Right renal pelvis (tissue), 4 donors: ENCODE data around the gene ADCY3. TPM values are rescaled to one million over a fixed set of nuclear protein-coding genes. Genes with fewer than 3 reads are reported as not detected.
"Not testable (repeated sequence)": the region's sequence is repeated elsewhere in the genome, so short reads cannot be mapped to it uniquely, and the experiment has no call there.

Experiments used
- DNase-seq, 4 donors: peaks; one replicate each; pipeline ENCODE4 v3.0.0-alpha.2; 2013; ENCODE audit warnings: low read depth in 4 of 4, low spot score in 3 of 4, missing footprints in 1 of 4
- polyA plus RNA-seq, 4 donors: library from polyadenylated mRNA; unstranded; fragments of 120-200 nt; gene quantifications; one replicate each; pipeline ENCODE4 v1.2.1, GENCODE V29; 2013; ENCODE audit not compliant: insufficient read length in 4 of 4

ADCY3 gene
- polyA plus RNA-seq, 4 donors, result 19.6 to 27.0 (median 23.4) TPM

- no peak for DNase-seq
These were observed 99.2 kb downstream of the ADCY3 start for GRCh38 chr2:24820598-24821432.

- no peak for DNase-seq
These were observed 99.9 kb downstream of the ADCY3 start for GRCh38 chr2:24820175-24820513.

DNA sequence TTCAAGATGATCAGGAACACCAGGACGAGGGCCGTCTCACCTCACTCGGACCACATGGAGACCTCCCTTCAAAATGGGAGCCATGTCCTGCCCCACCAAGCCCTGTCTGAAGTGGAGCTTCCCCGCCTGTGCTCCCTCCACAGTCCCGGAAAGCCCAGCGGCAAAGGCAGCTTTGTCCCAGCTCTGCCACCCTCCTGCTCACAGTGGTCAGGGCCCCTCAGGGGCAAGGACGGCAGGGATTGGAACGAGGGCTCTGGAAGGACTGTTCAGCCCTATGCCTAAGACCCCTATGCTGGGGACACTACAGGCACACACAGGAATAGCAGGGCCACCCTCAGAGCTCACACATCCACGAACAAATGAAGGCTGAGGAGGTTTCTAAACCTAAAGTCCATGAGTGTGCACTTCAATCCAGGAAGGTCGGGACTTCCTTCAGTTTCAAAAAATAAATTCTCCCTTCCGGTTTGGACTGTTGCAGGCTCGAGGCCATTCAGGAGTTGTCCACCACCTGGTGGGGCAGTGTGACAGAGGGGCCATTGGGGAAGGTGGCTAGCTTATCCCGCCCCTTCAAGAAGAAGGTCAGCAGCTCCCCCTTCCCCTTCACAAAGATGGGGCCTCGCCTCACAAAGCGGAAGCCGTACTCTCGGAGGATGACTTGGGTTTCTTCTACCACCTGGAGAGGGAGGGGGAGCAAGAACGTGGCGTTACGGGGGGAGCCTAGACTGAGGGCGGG lies 100.4 kb downstream of the ADCY3 start:
- no peak for DNase-seq

GRCh38 chr2:24818721-24819167 lies 101.3 kb downstream of the ADCY3 start:
- DNase-seq, result no peak

- no peak for DNase-seq
These were observed 103.2 kb downstream of the ADCY3 start for GRCh38 chr2:24816884-24817283.

DNA sequence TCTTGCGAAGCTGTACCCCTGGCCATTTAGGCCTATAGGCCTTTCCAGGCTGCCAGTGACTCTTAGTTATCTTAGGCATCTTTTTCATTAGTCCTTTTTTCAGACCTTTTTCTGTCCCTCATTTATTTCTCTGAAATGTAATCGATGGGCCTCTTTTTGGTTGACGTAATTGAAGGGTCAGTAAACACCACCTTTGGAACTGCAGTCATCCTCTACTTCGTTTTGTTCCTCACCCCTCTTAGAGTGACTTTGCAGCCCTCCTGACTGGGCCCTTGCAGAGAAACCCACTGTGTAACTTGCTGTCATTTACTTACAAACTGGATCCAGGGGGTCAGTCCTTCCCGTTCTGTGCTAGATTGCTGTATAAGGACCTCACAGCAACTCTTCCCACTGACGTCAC lies 103.6 kb downstream of the ADCY3 start:
- no peak for DNase-seq

- no peak for DNase-seq
These were observed 104.9 kb downstream of the ADCY3 start for GRCh38 chr2:24815171-24815570.

DNA sequence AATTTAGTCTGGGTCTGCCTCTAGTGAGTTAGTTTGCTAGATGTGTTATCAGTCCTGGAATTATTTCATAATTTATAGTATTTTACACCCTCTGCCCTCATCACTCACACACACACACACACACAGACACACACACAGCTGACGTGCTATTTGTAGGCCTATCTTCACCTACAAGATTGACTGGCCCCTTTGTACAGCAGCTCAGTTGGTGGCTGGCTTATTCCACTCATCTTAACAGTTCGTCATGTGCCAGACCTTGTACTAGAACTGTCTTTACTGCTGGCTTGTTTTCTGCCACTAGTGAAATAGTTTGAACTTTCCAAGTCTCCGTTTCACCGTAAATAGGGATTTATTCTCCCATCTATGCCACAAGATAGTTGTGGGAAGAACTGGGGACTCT lies 105.5 kb downstream of the ADCY3 start:
- DNase-seq, result no peak

DNA sequence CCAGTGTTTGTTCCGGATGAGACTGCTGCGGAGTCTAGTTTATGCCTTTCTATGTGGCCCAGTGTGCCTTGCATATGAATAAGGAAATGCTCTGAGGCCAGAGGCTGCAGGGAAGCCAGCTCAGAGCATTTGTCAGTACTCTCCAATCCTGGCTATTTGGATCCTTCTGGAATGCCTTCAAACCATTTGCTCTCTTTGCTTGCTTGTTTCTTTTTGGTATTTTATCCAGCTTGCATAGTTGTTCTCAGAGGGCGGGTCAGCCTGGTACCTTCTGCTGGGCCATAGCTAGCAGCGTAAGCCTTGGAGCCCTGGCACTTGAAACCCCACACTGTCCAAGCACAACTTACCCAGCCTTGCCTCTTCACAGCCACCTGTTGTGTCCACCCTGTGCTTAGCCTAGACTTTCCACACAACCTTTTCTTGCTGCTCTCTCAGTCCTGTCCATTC lies 106.3 kb downstream of the ADCY3 start:
- DNase-seq, result no peak

DNA sequence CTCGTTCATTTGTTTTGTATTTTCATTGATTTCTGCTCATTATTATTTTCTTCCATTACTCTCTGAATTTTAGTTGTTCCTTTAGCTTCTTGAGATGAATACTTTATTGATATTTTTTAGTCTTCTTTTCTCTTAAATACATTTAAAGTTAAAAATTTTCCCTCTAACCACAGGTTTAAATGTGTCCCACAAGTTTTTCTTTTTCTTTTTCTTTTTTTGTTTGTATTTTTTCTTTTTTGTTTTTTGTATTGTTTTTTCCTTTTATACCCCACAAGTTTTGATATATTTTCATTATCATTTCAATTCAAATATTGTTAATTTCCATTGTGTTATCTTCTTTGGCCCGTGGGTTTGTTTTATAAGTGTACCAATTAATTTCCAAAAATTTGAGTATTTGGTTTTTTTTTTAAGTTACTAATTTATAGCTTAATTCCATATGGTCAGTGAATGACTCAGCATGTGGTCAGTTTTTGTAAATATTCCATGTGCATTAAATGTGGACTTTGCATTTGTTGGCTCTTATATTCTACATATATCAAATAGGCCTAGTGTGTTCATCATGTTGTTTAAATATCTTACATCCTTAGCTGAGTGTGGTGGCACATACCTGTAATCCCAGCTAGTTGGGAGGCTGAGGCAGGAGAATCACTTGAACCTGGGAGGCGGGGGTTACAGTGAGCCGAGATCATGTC lies 110.6 kb downstream of the ADCY3 start:
- no peak for DNase-seq

- DNase-seq, result no peak
These were observed 113.4 kb downstream of the ADCY3 start for GRCh38 chr2:24806661-24807036.

- not testable (repeated sequence) for DNase-seq
These were observed 114.0 kb downstream of the ADCY3 start for GRCh38 chr2:24805811-24806660.

GRCh38 chr2:24800487-24800886 lies 119.5 kb downstream of the ADCY3 start:
- DNase-seq, result not testable (repeated sequence)

DNA sequence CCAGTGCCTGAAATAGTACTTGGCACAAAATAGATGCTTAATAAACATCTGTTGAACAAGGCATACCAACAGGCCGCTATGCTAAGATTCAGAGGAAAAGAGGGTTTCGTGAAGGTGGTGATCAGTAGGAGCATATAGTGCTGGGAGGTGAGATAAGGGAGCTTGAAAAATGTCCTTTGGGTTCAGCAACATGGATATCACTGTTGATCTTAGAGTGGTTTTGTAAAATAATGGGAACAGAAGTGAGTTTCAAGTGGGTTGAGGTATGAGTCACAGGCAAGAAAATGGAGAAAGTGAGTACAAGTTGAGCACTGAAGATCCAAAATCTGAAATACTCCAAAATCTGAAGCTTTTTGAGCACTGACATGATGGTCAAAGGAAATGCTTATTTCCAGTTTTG lies 122.4 kb downstream of the ADCY3 start:
- DNase-seq, result no peak

- DNase-seq, result no peak
These were observed 126.1 kb downstream of the ADCY3 start for GRCh38 chr2:24793761-24794435.

- DNase-seq, result peak; percentile 93 to 96 (median 94)
These were observed 126.9 kb downstream of the ADCY3 start, which contains the start of the genes CENPO and PTRHD1 for GRCh38 chr2:24792874-24793760. TSS of gene CENPO (plus strand) at chr2:24793425. CDS start at chr2:24793920, 495 bp downstream. TSS of gene PTRHD1 (minus strand) at chr2:24793391. CDS start at chr2:24793377, 14 bp downstream.

DNA sequence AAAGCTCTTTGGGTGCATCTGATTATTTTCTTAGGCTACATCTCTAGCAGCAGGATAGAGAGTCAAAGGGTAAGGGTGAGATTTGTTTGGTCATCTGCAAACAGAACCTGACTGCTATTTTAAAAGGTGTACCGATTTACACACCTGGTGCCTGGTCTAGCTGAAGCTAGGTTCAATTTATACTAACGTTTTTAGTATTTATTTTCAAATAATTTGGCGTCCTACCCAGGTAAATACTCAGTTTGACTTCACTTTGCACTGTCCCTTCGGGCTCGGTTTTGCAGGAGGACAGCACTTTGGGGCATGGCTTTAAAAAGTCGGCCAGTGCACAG lies 127.5 kb downstream of the ADCY3 start:
- DNase-seq, result no peak

DNA sequence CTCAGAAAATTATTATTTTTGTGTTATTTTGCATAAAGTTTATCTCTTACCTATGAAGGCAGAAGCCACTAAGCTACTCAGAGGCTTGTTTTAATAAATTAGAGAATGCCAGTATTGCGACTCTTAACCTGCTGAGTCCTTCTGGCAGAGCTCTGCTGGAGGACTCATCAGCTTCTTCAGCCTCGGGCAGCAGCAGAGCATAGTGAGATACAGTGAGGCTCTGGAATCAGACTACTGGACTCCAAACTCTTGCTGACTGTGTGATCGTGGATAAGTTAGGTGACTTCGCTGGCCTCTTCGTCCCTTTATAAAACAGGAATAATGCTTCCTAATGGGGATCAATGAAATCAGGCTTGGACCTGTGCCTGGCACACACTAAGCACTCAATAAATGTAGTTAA lies 128.6 kb downstream of the ADCY3 start:
- no peak for DNase-seq

- DNase-seq, result no peak
These were observed 131.2 kb downstream of the ADCY3 start for GRCh38 chr2:24788816-24789215.
